Left lobe of liver (tissue), 2 donors: ENCODE measurements around the gene HSD3B7. TPM values are rescaled to one million over a fixed set of nuclear protein-coding genes. Genes with fewer than 3 reads are reported as not detected.
A peak's percentile ranks its signal among the peaks of the same experiment; 100 is the strongest.

ENCODE experiments used
- ATAC-seq: fragments of 200-7000 bp; cut with Tn5 transposase; one replicate; pipeline ENCODE4 v1.9.1; 2020; ENCODE audit warnings: mild to moderate bottlenecking, moderate library complexity
- DNase-seq: peaks from one replicate; pipeline ENCODE4 v3.0.0-alpha.2; 2020; ENCODE audit warnings: low spot score
- total RNA-seq: library from RNA; stranded (reverse); gene quantifications from one replicate; pipeline ENCODE4 v1.2.1, GENCODE V29; 2021
- donor health status: DM: no; HTN: no; CAD: no; lungs with moderate emphysema.
- donor health status: DM: no; HTN: yes; CAD: no.

Gene HSD3B7
- total RNA-seq, 1 donor from 2014 or later = 71.5 TPM

GRCh38 chr16:30980959-30981358 lies 4.0 kb upstream of the HSD3B7 start:
- no peak for ATAC-seq

GRCh38 chr16:30982548-30983288 lies 2.3 kb upstream of the HSD3B7 start:
- ATAC-seq = no peak
- DNase-seq = no peak

More at GRCh38 chr16:30980959-30981358, 4.0 kb upstream of the HSD3B7 start:
- DNase-seq = no peak

GRCh38 chr16:30983289-30983889 lies 1.6 kb upstream of the HSD3B7 start:
- no peak for DNase-seq
- ATAC-seq = no peak

- ATAC-seq = no peak
- no peak for DNase-seq
Measured at GRCh38 chr16:30983898-30984610, 953 bp upstream of the HSD3B7 start.

- peak; percentile 84 for DNase-seq
Measured at GRCh38 chr16:30985401-30986128, 558 bp downstream of the HSD3B7 start.

GRCh38 chr16:30986129-30986991 lies 1.4 kb downstream of the HSD3B7 start:
- no peak for DNase-seq
- ATAC-seq = no peak

More at GRCh38 chr16:30985401-30986128, 558 bp downstream of the HSD3B7 start:
- peak; percentile 86 for ATAC-seq

GRCh38 chr16:30987581-30988190 lies 2.7 kb downstream of the HSD3B7 start:
- no peak for ATAC-seq
- DNase-seq = no peak

GRCh38 chr16:30989469-30990047 lies 4.6 kb downstream of the HSD3B7 start:
- ATAC-seq (no peak), DNase-seq (no peak)

GRCh38 chr16:30990105-30990504 lies 5.1 kb downstream of the HSD3B7 start:
- DNase-seq = no peak

GRCh38 chr16:30991052-30991451 lies 6.0 kb downstream of the HSD3B7 start:
- no peak for ATAC-seq
- no peak for DNase-seq

More at GRCh38 chr16:30990105-30990504, 5.1 kb downstream of the HSD3B7 start:
- ATAC-seq = no peak

GRCh38 chr16:30992276-30992780 lies 7.3 kb downstream of the HSD3B7 start:
- ATAC-seq = no peak
- no peak for DNase-seq

- ATAC-seq (no peak), DNase-seq (no peak)
Measured at GRCh38 chr16:30992931-30993816, 8.2 kb downstream of the HSD3B7 start.

GRCh38 chr16:30995927-30996323 lies 10.9 kb downstream of the HSD3B7 start:
- DNase-seq (no peak), ATAC-seq (no peak)

- ATAC-seq (peak; percentile 61), DNase-seq (peak; percentile 87)
Measured at GRCh38 chr16:30996324-30996984, 11.4 kb downstream of the HSD3B7 start.

GRCh38 chr16:30996985-30997724 lies 12.1 kb downstream of the HSD3B7 start:
- DNase-seq (peak; percentile 94), ATAC-seq (peak; percentile 81)

GRCh38 chr16:30997725-30998711 lies 13.0 kb downstream of the HSD3B7 start:
- no peak for ATAC-seq

More at GRCh38 chr16:30997725-30998711, 13.0 kb downstream of the HSD3B7 start:
- no peak for DNase-seq
